Parathyroid adenoma (tissue), 2 donors: ENCODE measurements around the gene PRSS16.
"Not testable (repeated sequence)": the region's sequence is repeated elsewhere in the genome, so short reads cannot be mapped to it uniquely, and the experiment has no call there.

Experiments used
- H2AFZ ChIP-seq: fragments of 300-600 bp; sonication (generic); one replicate; pipeline ENCODE4 v1.7.0; 2017; ENCODE audit warnings: antibody characterized with exemption, mild to moderate bottlenecking
- H3K27ac ChIP-seq: fragments of 300-600 bp; sonication (generic); one replicate; pipeline ENCODE4 v1.7.0; 2017
- H3K27me3 ChIP-seq: fragments of 300-600 bp; sonication (generic); one replicate; pipeline ENCODE4 v1.7.0; 2017; ENCODE audit warnings: low read length; ENCODE audit not compliant: control insufficient read depth, insufficient read depth
- H3K36me3 ChIP-seq: fragments of 300-600 bp; sonication (generic); one replicate; pipeline ENCODE4 v1.7.0; 2017; ENCODE audit warnings: low read length; ENCODE audit not compliant: control insufficient read depth, insufficient read depth
- H3K4me1 ChIP-seq: fragments of 300-600 bp; sonication (generic); one replicate; pipeline ENCODE4 v1.7.0; 2017; ENCODE audit warnings: control low read depth
- H3K4me2 ChIP-seq: fragments of 300-600 bp; sonication (generic); one replicate; pipeline ENCODE4 v1.7.0; 2017; ENCODE audit warnings: low read length
- H3K4me3 ChIP-seq: fragments of 300-600 bp; sonication (generic); one replicate; pipeline ENCODE4 v1.7.0; 2017; ENCODE audit warnings: low read depth, low read length
- H3K79me2 ChIP-seq: fragments of 300-600 bp; sonication (generic); one replicate; pipeline ENCODE4 v1.7.0; 2017; ENCODE audit warnings: control low read depth
- H3K9ac ChIP-seq: fragments of 300-600 bp; sonication (generic); one replicate; pipeline ENCODE4 v1.7.0; 2017; ENCODE audit warnings: mild to moderate bottlenecking
- H3K9me3 ChIP-seq: fragments of 300-600 bp; sonication (generic); one replicate; pipeline ENCODE4 v1.7.0; 2017; ENCODE audit warnings: low read length; ENCODE audit not compliant: control insufficient read depth
- CTCF ChIP-seq: fragments of 300-600 bp; sonication (generic); IDR thresholded peaks from one replicate; pipeline ENCODE4 v1.7.0; 2017; ENCODE audit warnings: antibody characterized with exemption, mild to moderate bottlenecking
- donor health status: primary hyperparathyroidism.

The PRSS16 gene

GRCh38 chr6:27216874-27217273 is 30.6 kb upstream of the PRSS16 start:
- Histone ChIP-seq H3K4me2 (no peak overlapping the region), H3K27ac (no peak overlapping the region), H3K9me3 (no peaks in the 10 kb centered on the region), H3K79me2 (no peaks in the 10 kb centered on the region), H3K27me3 (no peaks in the 10 kb centered on the region), H3K4me3 (no peak overlapping the region), H3K9ac (no peak overlapping the region), H3K4me1 (no peaks in the 10 kb centered on the region), H3K36me3 (no peaks in the 10 kb centered on the region), H2AFZ (no peak overlapping the region)
- TF ChIP-seq CTCF, result no peak

- not testable (repeated sequence) for H3K27me3 ChIP-seq, H3K36me3 ChIP-seq, H2AFZ ChIP-seq, H3K4me2 ChIP-seq, H3K4me1 ChIP-seq, H3K9me3 ChIP-seq, H3K27ac ChIP-seq, H3K79me2 ChIP-seq, H3K9ac ChIP-seq, H3K4me3 ChIP-seq
Observed at GRCh38 chr6:27222971-27223370, 24.5 kb upstream of the PRSS16 start.

DNA sequence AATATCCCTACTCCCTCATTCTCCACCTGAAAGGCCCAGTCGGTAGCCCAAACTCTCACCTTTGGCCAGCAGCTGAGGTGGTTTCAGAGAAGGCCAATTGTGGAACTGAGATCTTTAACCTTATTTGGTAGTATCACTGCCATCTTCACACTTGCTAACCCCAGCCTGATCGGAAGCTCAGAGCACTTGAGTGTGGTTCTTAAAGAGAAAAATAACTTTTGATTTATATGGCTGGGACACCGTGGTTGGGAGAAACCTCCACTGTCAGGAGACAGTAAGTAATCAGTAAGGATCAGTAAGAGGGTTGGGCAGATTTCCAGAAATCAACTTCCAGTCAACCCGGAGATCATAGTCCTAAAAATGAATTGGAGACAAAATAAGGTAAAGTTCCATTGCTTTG is 22.8 kb upstream of the PRSS16 start:
- H3K4me2 ChIP-seq, result no peak overlapping the region
- no peaks in the 10 kb centered on the region for H3K36me3 ChIP-seq
- no peak overlapping the region for H3K9ac ChIP-seq
- H3K4me1 ChIP-seq, result no peaks in the 10 kb centered on the region
- no peak overlapping the region for H3K27ac ChIP-seq
- H3K9me3 ChIP-seq, result no peaks in the 10 kb centered on the region
- H3K79me2 ChIP-seq, result no peaks in the 10 kb centered on the region
- no peak overlapping the region for H3K4me3 ChIP-seq
- H3K27me3 ChIP-seq, result no peaks in the 10 kb centered on the region
- no peak overlapping the region for H2AFZ ChIP-seq
- no peak for TF ChIP-seq CTCF

DNA sequence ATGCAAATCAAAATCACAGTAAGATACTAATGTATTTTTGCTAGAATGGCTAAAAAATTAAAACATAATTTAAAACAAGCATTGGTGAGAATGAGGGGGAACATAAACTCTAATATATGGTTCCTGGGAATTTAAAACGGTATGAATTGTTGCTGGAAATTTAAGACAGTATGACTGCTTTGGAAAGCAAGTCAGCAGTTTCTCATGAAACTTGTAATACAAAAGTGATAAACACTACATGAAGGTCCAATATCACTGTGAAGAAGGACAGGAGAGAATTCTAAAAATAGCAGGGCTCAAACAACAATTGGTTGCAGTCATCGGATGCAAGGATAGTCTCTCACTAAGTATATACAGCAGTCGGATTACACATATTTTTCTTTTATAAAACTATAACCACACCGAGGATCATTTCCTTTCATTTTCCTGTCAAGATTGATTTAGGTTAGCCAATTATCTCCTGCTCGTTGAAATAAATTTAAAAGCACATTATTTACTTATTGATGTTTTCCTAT is 18.5 kb upstream of the PRSS16 start:
- Histone ChIP-seq H3K4me2 (no peak overlapping the region), H3K36me3 (no peaks in the 10 kb centered on the region), H3K27me3 (no peaks in the 10 kb centered on the region), H3K4me1 (no peaks in the 10 kb centered on the region), H3K4me3 (no peak overlapping the region), H3K9me3 (no peaks in the 10 kb centered on the region), H3K79me2 (no peaks in the 10 kb centered on the region), H2AFZ (no peak overlapping the region), H3K27ac (no peak overlapping the region), H3K9ac (no peak overlapping the region)
- no peak for TF ChIP-seq CTCF

GRCh38 chr6:27230758-27231111 is 16.8 kb upstream of the PRSS16 start:
- Histone ChIP-seq H3K27ac (no peak overlapping the region), H3K9ac (no peak overlapping the region), H3K36me3 (no peaks in the 10 kb centered on the region), H3K79me2 (no peaks in the 10 kb centered on the region), H3K4me3 (no peak overlapping the region), H3K9me3 (no peaks in the 10 kb centered on the region), H3K4me1 (no peaks in the 10 kb centered on the region), H3K4me2 (no peak overlapping the region), H2AFZ (no peak overlapping the region), H3K27me3 (peaks cover 4% of the 10 kb centered on the region)
- no peak for TF ChIP-seq CTCF
